Body of pancreas (tissue), 4 donors: ENCODE results near the gene USP54.

Experiments
- CTCF ChIP-seq, 7 experiments: fragments of 450-650 bp in 4 of 7; fragments of 200-600 bp in 3 of 7; sonication (generic) in 3 of 7; IDR thresholded peaks; one replicate each; pipeline ENCODE4 v1.5.1; 2016 to 2019; ENCODE audit warnings: antibody characterized with exemption in 7 of 7
- POLR2A ChIP-seq, 3 donors: fragments of 450-650 bp; IDR thresholded peaks; one replicate each; pipeline ENCODE4 v1.6.1; 2016; ENCODE audit warnings: antibody characterized with exemption in 3 of 3, mild to moderate bottlenecking in 2 of 3

GRCh38 chr10:73627300-73627699, 36.2 kb upstream of the USP54 start:
- TF ChIP-seq POLR2A (IDR thresholded peaks at IDR 0.05) (no peak), CTCF (IDR thresholded peaks at IDR 0.05) (no peak)
